HepG2 (cell line): ENCODE data around the gene RPL41. TPM values are rescaled to one million over a fixed set of nuclear protein-coding genes. Genes with fewer than 3 reads are reported as not detected.

Source experiments
- ATF7 ChIP-seq, 2 experiments: fragments of 450-650 bp in 1 of 2; sonication (generic) in 1 of 2; formaldehyde crosslinking in 1 of 2; IDR thresholded peaks; 2 replicates each; pipeline versions ENCODE4 v1.4.0 to v1.6.1; 2016 to 2020; ENCODE audit warnings: antibody characterized with exemption in 1 of 2, mild to moderate bottlenecking in 1 of 2, missing genetic modification reagents in 1 of 2
- FIP1L1 ChIP-seq: fragments of 200-400 bp; formaldehyde crosslinking; IDR thresholded peaks from 2 replicates; pipeline ENCODE4 v1.6.1; 2018; ENCODE audit warnings: low read depth, mild to moderate bottlenecking, low read length, moderate library complexity, borderline replicate concordance; ENCODE audit not compliant: insufficient read depth
- FOXJ3 ChIP-seq: sonication (generic); formaldehyde crosslinking; IDR thresholded peaks from 2 replicates; pipeline ENCODE4 v1.4.0; 2020; ENCODE audit warnings: missing genetic modification reagents, mild to moderate bottlenecking, borderline replicate concordance
- GTF2F1 ChIP-seq: fragments of 150-350 bp; IDR thresholded peaks from 2 replicates; pipeline ENCODE4 v1.6.1; 2014; ENCODE audit warnings: low read length
- HNF1A ChIP-seq, 2 experiments: sonication (generic) in 1 of 2; formaldehyde crosslinking in 1 of 2; IDR thresholded peaks; 2 replicates each; pipeline versions ENCODE4 v1.4.0 to v1.6.1; 2016 to 2020; ENCODE audit warnings: borderline replicate concordance in 1 of 2, low read depth in 1 of 2, mild to moderate bottlenecking in 1 of 2, missing genetic modification reagents in 1 of 2
- IRF2 ChIP-seq: IDR thresholded peaks from 2 replicates; pipeline ENCODE4 v1.6.1; 2018; ENCODE audit warnings: missing genetic modification reagents, missing compliant biosample characterization
- JARID2 ChIP-seq: sonication (generic); formaldehyde crosslinking; IDR thresholded peaks from 2 replicates; pipeline ENCODE4 v1.8.1; 2023; ENCODE audit warnings: missing genetic modification reagents, inconsistent platforms; ENCODE audit not compliant: insufficient replicate concordance
- MYNN ChIP-seq: sonication (generic); formaldehyde crosslinking; IDR thresholded peaks from 2 replicates; pipeline ENCODE4 v1.4.0; 2020; ENCODE audit warnings: mild to moderate bottlenecking, low read depth, missing genetic modification reagents
- PHF5A ChIP-seq: IDR thresholded peaks from one replicate; pipeline ENCODE4 v1.6.1; 2018; ENCODE audit warnings: low read depth, missing genetic modification reagents; ENCODE audit not compliant: unreplicated experiment
- PLRG1 ChIP-seq: fragments of 450-650 bp; conservative IDR thresholded peaks from 2 replicates; pipeline ENCODE4 v1.6.1; 2016
- REL ChIP-seq: sonication (generic); formaldehyde crosslinking; conservative IDR thresholded peaks from 2 replicates; pipeline ENCODE4 v1.8.0; 2022; ENCODE audit warnings: mild to moderate bottlenecking, missing genetic modification reagents, moderate library complexity
- SP2 ChIP-seq: sonication (generic); formaldehyde crosslinking; IDR thresholded peaks from 2 replicates; pipeline ENCODE4 v1.5.1; 2020; ENCODE audit warnings: mild to moderate bottlenecking, missing genetic modification reagents
- TRIM24 ChIP-seq: sonication (generic); formaldehyde crosslinking; IDR thresholded peaks from 2 replicates; pipeline ENCODE4 v1.8.0; 2022; ENCODE audit warnings: mild to moderate bottlenecking, missing genetic modification reagents
- ZBTB42 ChIP-seq: sonication (generic); formaldehyde crosslinking; IDR thresholded peaks from 2 replicates; pipeline ENCODE4 v1.5.0; 2020; ENCODE audit warnings: mild to moderate bottlenecking, missing genetic modification reagents
- ZEB1 ChIP-seq: IDR thresholded peaks from 2 replicates; pipeline ENCODE4 v1.6.1; 2012; ENCODE audit warnings: mild to moderate bottlenecking, low read depth, inconsistent platforms; ENCODE audit not compliant: insufficient replicate concordance
- ZFP91 ChIP-seq: sonication (generic); formaldehyde crosslinking; IDR thresholded peaks from 2 replicates; pipeline ENCODE4 v1.9.0; 2022; ENCODE audit warnings: missing genetic modification reagents, mild to moderate bottlenecking, borderline replicate concordance
- ZNF329 ChIP-seq: sonication (generic); formaldehyde crosslinking; IDR thresholded peaks from 2 replicates; pipeline ENCODE4 v1.9.0; 2021; ENCODE audit warnings: low read depth, mild to moderate bottlenecking, missing genetic modification reagents
- ZNF362 ChIP-seq: sonication (generic); formaldehyde crosslinking; IDR thresholded peaks from 2 replicates; pipeline ENCODE4 v1.4.0; 2020; ENCODE audit warnings: missing genetic modification reagents, mild to moderate bottlenecking, borderline replicate concordance
- ZNF414 ChIP-seq: sonication (generic); formaldehyde crosslinking; IDR thresholded peaks from 2 replicates; pipeline ENCODE4 v1.5.0; 2020; ENCODE audit warnings: missing genetic modification reagents
- polyA plus RNA-seq, 8 experiments: library from polyadenylated mRNA; depleted of rRNA in 3 of 8; stranded (reverse) in 7 of 8; unstranded in 1 of 8; fragments of >200 nt; fragmentation: Illumina TruSeq in 4 of 8; extraction: Trizol in 4 of 8; gene quantifications; 2 replicates each; pipeline versions ENCODE4 v1.2.1 to v1.2.3, GENCODE V29; 2011 to 2016; ENCODE audit warnings: low read depth in 4 of 8, missing spikeins in 1 of 8, mixed read lengths in 1 of 8; ENCODE audit not compliant: insufficient read depth in 1 of 8
- total RNA-seq, 5 experiments: library from RNA; depleted of rRNA; stranded (reverse); fragments of >200 nt; fragmentation: Illumina TruSeq; extraction: Trizol; gene quantifications; 2 replicates each; pipeline ENCODE4 v1.2.3, GENCODE V29; 2016; ENCODE audit warnings: low read depth in 1 of 5

The RPL41 gene
- total and polyA plus RNA-seq, 2 of the 13 experiments (the other 11 are each of a cell fraction or from before 2014, with no cell fraction given): 4,012 to 7,670 TPM

- peak; percentile 89 for TF ChIP-seq FOXJ3 (CRISPR knock-in tag)
- no peak for TF ChIP-seq SP2 (CRISPR knock-in tag)
- TF ChIP-seq JARID2: peak; percentile 71
- TF ChIP-seq PLRG1: no peak
- peak; percentile 84 for TF ChIP-seq HNF1A (IDR thresholded peaks at IDR 0.05; ENCODE audit: low read depth)
- TF ChIP-seq HNF1A (CRISPR knock-in tag; IDR thresholded peaks at IDR 0.05; ENCODE audit: borderline replicate concordance): peak; percentile 91; the same call in 1 of the 2 replicates
- TF ChIP-seq MYNN: 0 out of 2 replicates have a peak, but pooled peaks have one; percentile 30
- peak; percentile 99 for TF ChIP-seq PHF5A
- TF ChIP-seq ZNF414: 0 out of 2 replicates have a peak, but pooled peaks have one; percentile 29
- TF ChIP-seq ZNF362: peak; percentile 66; the same call in 1 of the 2 replicates
- peak; percentile 95 for TF ChIP-seq REL (CRISPR knock-in tag)
- peak; percentile 94 for TF ChIP-seq TRIM24
- TF ChIP-seq ATF7 (IDR thresholded peaks at IDR 0.05): no peak
- peak; percentile 89 for TF ChIP-seq ATF7 (CRISPR knock-in tag; IDR thresholded peaks at IDR 0.05)
- TF ChIP-seq ZBTB42 (CRISPR knock-in tag): no peak
- TF ChIP-seq ZFP91 (CRISPR knock-in tag): peak; percentile 70
- peak; percentile 78; the same call in 1 of the 2 replicates for TF ChIP-seq ZNF329 (CRISPR knock-in tag)
- peak; percentile 86 for TF ChIP-seq ZEB1
- TF ChIP-seq GTF2F1: no peak
- peak; percentile 98 for TF ChIP-seq IRF2 (CRISPR knock-in tag)
- TF ChIP-seq FIP1L1: no peak
Observed at GRCh38 chr12:56081393-56082347, 34.8 kb upstream of the RPL41 start (continued).
